A549 (cell line): Measurements from ENCODE around the gene ASXL2. TPM values are rescaled to one million over a fixed set of nuclear protein-coding genes. Genes with fewer than 3 reads are reported as not detected.

ENCODE experiments used
- ATAC-seq, 2 experiments: fragments of 200-7000 bp in 1 of 2; fragments of >200 bp in 1 of 2; cut with Nextera tagmentation in 1 of 2; cut with Tn5 transposase in 1 of 2; 3 replicates each; pipeline versions ENCODE4 v1.8.0 to v1.9.1; 2018 to 2020; ENCODE audit warnings: mild to moderate bottlenecking in 1 of 2, moderate library complexity in 1 of 2
- CTCF ChIA-PET: fragments of 300-600 bp; sonication (Branson Sonifier 250); formaldehyde crosslinking; extraction: SDS; loops from one replicate; lab custom pipeline; 2021; ENCODE audit warnings: antibody characterized with exemption, inconsistent platforms; lab: Yijun Ruan, JAX
- POLR2A ChIA-PET: fragments of 350-600 bp; formaldehyde crosslinking; extraction: SDS; loops from one replicate; lab custom pipeline; 2021; ENCODE audit warnings: antibody characterized with exemption, inconsistent platforms; lab: Yijun Ruan, JAX
- DNase-seq, 2 experiments: peaks; one replicate each; pipeline versions ENCODE4 v3.0.0 to v3.0.0-alpha.2; 2011 to 2016; ENCODE audit warnings: low read depth in 1 of 2, low spot score in 1 of 2
- FAIRE-seq: peaks from 2 replicates; lab custom pipeline; 2011; peaks lifted over from hg19 to GRCh38; lab: Jason Lieb, UNC
- H3K27ac ChIP-seq, 2 experiments: fragments of >200 bp; sonication (Bioruptor Twin); formaldehyde crosslinking; 3 replicates each; pipeline ENCODE4 v1.5.1; 2016 to 2017
- H3K4me1 ChIP-seq: fragments of >200 bp; sonication (Bioruptor Twin); formaldehyde crosslinking; 3 replicates; pipeline ENCODE4 v1.6.1; 2016
- H3K4me2 ChIP-seq: fragments of >200 bp; sonication (Bioruptor Twin); formaldehyde crosslinking; 3 replicates; pipeline ENCODE4 v1.6.1; 2016
- H3K4me3 ChIP-seq: fragments of >200 bp; sonication (Bioruptor Twin); formaldehyde crosslinking; 3 replicates; pipeline ENCODE4 v1.5.1; 2016
- H3K9me3 ChIP-seq: fragments of >200 bp; sonication (Bioruptor Twin); formaldehyde crosslinking; 3 replicates; pipeline ENCODE4 v1.6.1; 2016
- CTCF ChIP-seq: fragments of >200 bp; sonication (Bioruptor Twin); formaldehyde crosslinking; IDR thresholded peaks from 3 replicates; pipeline ENCODE4 v1.5.1; 2016
- EHMT2 ChIP-seq: fragments of 200-600 bp; sonication (generic); IDR thresholded peaks from 2 replicates; pipeline ENCODE4 v1.6.1; 2016; ENCODE audit warnings: antibody characterized with exemption, low read depth, mild to moderate bottlenecking, moderate library complexity
- EP300 ChIP-seq, 2 experiments: fragments of >200 bp; sonication (Bioruptor Twin); formaldehyde crosslinking; IDR thresholded peaks; 2 replicates in 1 of 2; 3 replicates in 1 of 2; pipeline ENCODE4 v1.6.1; 2016 to 2017
- FOSL2 ChIP-seq, 2 experiments: fragments of 450-650 bp in 1 of 2; fragments of >200 bp in 1 of 2; sonication (Bioruptor Twin) in 1 of 2; formaldehyde crosslinking; IDR thresholded peaks; 2 replicates each; pipeline versions ENCODE4 v1.5.0 to v1.6.1; 2016 to 2020; ENCODE audit warnings: mild to moderate bottlenecking in 1 of 2, moderate library complexity in 1 of 2
- GATA3 ChIP-seq: IDR thresholded peaks from 2 replicates; pipeline ENCODE4 v1.6.1; 2012; ENCODE audit warnings: borderline replicate concordance
- HDAC2 ChIP-seq: fragments of 200-600 bp; sonication (generic); IDR thresholded peaks from 2 replicates; pipeline ENCODE4 v1.6.1; 2016
- HMGXB4 ChIP-seq: fragments of 250-450 bp; sonication (Bioruptor Pico); IDR thresholded peaks from 2 replicates; pipeline ENCODE4 v1.5.0; 2021; ENCODE audit warnings: mild to moderate bottlenecking, moderate library complexity, borderline replicate concordance
- JUNB ChIP-seq: fragments of >200 bp; sonication (Bioruptor Twin); formaldehyde crosslinking; IDR thresholded peaks from 2 replicates; pipeline ENCODE4 v1.6.1; 2016
- KDM5A ChIP-seq: fragments of 200-600 bp; sonication (generic); IDR thresholded peaks from 2 replicates; pipeline ENCODE4 v1.6.1; 2016; ENCODE audit warnings: antibody characterized with exemption, mild to moderate bottlenecking
- MAZ ChIP-seq: fragments of 150-350 bp; IDR thresholded peaks from 2 replicates; pipeline ENCODE4 v1.6.1; 2014; ENCODE audit warnings: antibody characterized with exemption, low read depth, low read length, borderline replicate concordance
- NPAS2 ChIP-seq: fragments of 250-450 bp; sonication (Bioruptor Pico); IDR thresholded peaks from 2 replicates; pipeline ENCODE4 v1.8.0; 2022; ENCODE audit warnings: mild to moderate bottlenecking, moderate library complexity, borderline replicate concordance
- PHF8 ChIP-seq: fragments of 200-600 bp; sonication (generic); IDR thresholded peaks from 2 replicates; pipeline ENCODE4 v1.6.1; 2016; ENCODE audit warnings: low read depth, mild to moderate bottlenecking, antibody characterized with exemption, moderate library complexity, borderline replicate concordance
- POLR2AphosphoS2 ChIP-seq: conservative IDR thresholded peaks from 2 replicates; pipeline ENCODE4 v1.6.1; 2012; ENCODE audit warnings: low read length, improper control_type of control experiment, inconsistent platforms
- RAD21 ChIP-seq, 2 experiments: fragments of >200 bp in 1 of 2; sonication (Bioruptor Twin) in 1 of 2; formaldehyde crosslinking in 1 of 2; IDR thresholded peaks in 1 of 2; conservative IDR thresholded peaks in 1 of 2; 2 replicates in 1 of 2; 3 replicates in 1 of 2; pipeline ENCODE4 v1.6.1; 2012 to 2018; ENCODE audit warnings: inconsistent platforms in 1 of 2
- RARB ChIP-seq: fragments of 250-450 bp; sonication (Bioruptor Pico); IDR thresholded peaks from 2 replicates; pipeline ENCODE4 v1.8.0; 2021; ENCODE audit warnings: mild to moderate bottlenecking, moderate library complexity
- RNF2 ChIP-seq: fragments of 200-600 bp; sonication (generic); IDR thresholded peaks from 2 replicates; pipeline ENCODE4 v1.6.1; 2016; ENCODE audit warnings: low read depth, mild to moderate bottlenecking, antibody characterized with exemption, moderate library complexity, borderline replicate concordance
- SMC3 ChIP-seq: fragments of >200 bp; sonication (Bioruptor Twin); formaldehyde crosslinking; IDR thresholded peaks from 3 replicates; pipeline ENCODE4 v1.6.1; 2018; ENCODE audit warnings: inconsistent platforms
- USF2 ChIP-seq: fragments of 450-650 bp; IDR thresholded peaks from 2 replicates; pipeline ENCODE4 v1.6.1; 2014; ENCODE audit warnings: antibody characterized with exemption
- ZNF302 ChIP-seq: fragments of 250-450 bp; sonication (Bioruptor Pico); IDR thresholded peaks from 2 replicates; pipeline ENCODE4 v1.9.0; 2021; ENCODE audit warnings: inconsistent platforms, mild to moderate bottlenecking, moderate library complexity
- ZSCAN20 ChIP-seq: fragments of 250-450 bp; sonication (Bioruptor Pico); IDR thresholded peaks from 2 replicates; pipeline ENCODE4 v1.8.0; 2022; ENCODE audit warnings: mild to moderate bottlenecking, moderate library complexity
- WGBS: methylation state at CpG from one replicate; pipeline ENCODE4 v1.1.6; 2017; ENCODE audit errors: missing lambda C conversion rate; 5-methylcytosine and 5-hydroxymethylcytosine counted together
- polyA plus RNA-seq, 4 experiments: library from polyadenylated mRNA; depleted of rRNA in 3 of 4; stranded (reverse); fragments of >200 nt; fragmentation: RNase III in 1 of 4; extraction: RNeasy Plus Mini Kit Qiagen cat#74134 plus additional on column Dnase treatment in 1 of 4; gene quantifications; 2 replicates in 3 of 4; 3 replicates in 1 of 4; pipeline ENCODE4 v1.2.3, GENCODE V29; 2011 to 2017
- TF ChIP-seq, protein P1 (sequence below): IDR thresholded peaks from 2 replicates; pipeline ENCODE4 v1.6.1; 2012
- TF ChIP-seq, protein P2 (sequence below): IDR thresholded peaks from 2 replicates; pipeline ENCODE4 v1.6.1; 2012; ENCODE audit warnings: low read depth, borderline replicate concordance

Gene ASXL2
- polyA plus RNA-seq, 2 of the 4 experiments (the other 2 are of a cell fraction) = 10.3 to 26.4 TPM

- Histone ChIP-seq H3K4me2 (no peak overlapping the region), H3K4me1 (no peaks in the 10 kb centered on the region), H3K9me3 (no peaks in the 10 kb centered on the region), H3K4me3 (no peak overlapping the region), H3K27ac (no peak overlapping the region)
- POLR2A ChIA-PET = no interaction called here
- ATAC-seq (peak; percentile 28 to 39; a peak in 3 of 6 replicates), DNase-seq (no peak), FAIRE-seq (no peak)
- CTCF ChIA-PET = interaction anchor here (1.0 to 1.9 kb wide), 3 partner anchors 12 to 55 kb away, joined by 4 to 7 read pairs (median 4); no protein-coding TSS in a partner anchor
- TF ChIP-seq, protein P1, sequence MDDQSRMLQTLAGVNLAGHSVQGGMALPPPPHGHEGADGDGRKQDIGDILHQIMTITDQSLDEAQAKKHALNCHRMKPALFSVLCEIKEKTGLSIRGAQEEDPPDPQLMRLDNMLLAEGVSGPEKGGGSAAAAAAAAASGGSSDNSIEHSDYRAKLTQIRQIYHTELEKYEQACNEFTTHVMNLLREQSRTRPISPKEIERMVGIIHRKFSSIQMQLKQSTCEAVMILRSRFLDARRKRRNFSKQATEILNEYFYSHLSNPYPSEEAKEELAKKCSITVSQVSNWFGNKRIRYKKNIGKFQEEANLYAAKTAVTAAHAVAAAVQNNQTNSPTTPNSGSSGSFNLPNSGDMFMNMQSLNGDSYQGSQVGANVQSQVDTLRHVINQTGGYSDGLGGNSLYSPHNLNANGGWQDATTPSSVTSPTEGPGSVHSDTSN = no peak
- TF ChIP-seq HMGXB4 (CRISPR knock-in tag) = no peak
- TF ChIP-seq MAZ = no peak
- TF ChIP-seq USF2 = no peak
- TF ChIP-seq PHF8 = no peak
- no peak for TF ChIP-seq CTCF
These were observed 17.3 kb upstream of the ASXL2 start for GRCh38 chr2:25895610-25896009.

DNA sequence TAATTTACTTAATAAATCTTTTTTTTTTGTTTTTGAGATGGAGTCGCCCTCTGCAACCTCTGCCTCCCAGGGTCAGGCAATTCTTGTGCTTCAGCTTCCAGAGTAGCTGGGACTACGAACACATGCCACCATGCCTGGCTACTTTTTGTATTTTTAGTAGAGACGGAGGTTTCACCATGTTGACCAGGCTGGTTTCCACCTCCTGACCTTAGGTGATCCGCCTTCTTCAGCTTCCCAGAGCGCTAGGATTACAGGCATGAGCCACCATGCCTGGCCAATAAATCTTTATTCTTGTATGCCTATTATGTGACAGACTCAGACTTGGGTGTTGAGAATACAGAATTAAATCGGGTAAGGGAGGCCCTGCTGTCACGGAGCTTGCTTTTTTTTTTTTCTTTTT, 16.7 kb upstream of the ASXL2 start:
- H3K4me1 ChIP-seq = no peaks in the 10 kb centered on the region
- no peaks in the 10 kb centered on the region for H3K9me3 ChIP-seq
- no peak for ATAC-seq
- WGBS = 79% methylated on average over 7 of the region's 7 CpGs
- no peak overlapping the region for H3K4me2 ChIP-seq
- DNase-seq = no peak
- no peak overlapping the region for H3K4me3 ChIP-seq
- ChIA-PET POLR2A (interaction anchor here (0.6 kb wide), 2 partner anchors 16 to 677 kb away, joined by 4 to 5 read pairs; partner anchors contain the start of gene ASXL2), CTCF (interaction anchor here (0.6 to 1.9 kb wide), 3 partner anchors 11 to 56 kb away, joined by 4 to 7 read pairs (median 4); partner anchors contain the start of gene ASXL2)
- no peak overlapping the region for H3K27ac ChIP-seq
- FAIRE-seq = no peak
- no peak for TF ChIP-seq POLR2AphosphoS2
- TF ChIP-seq KDM5A = no peak
- no peak for TF ChIP-seq CTCF
- no peak for TF ChIP-seq HMGXB4 (CRISPR knock-in tag)
- no peak for TF ChIP-seq GATA3
- no peak for TF ChIP-seq ZSCAN20 (CRISPR knock-in tag)
- no peak for TF ChIP-seq EP300 (IDR thresholded peaks at IDR 0.05)
- no peak for TF ChIP-seq RARB (CRISPR knock-in tag)
- TF ChIP-seq RAD21 (conservative IDR thresholded peaks at IDR 0.05 in 1 of 2, IDR thresholded peaks at IDR 0.05 in 1 of 2) = no peak
- TF ChIP-seq, protein P2, sequence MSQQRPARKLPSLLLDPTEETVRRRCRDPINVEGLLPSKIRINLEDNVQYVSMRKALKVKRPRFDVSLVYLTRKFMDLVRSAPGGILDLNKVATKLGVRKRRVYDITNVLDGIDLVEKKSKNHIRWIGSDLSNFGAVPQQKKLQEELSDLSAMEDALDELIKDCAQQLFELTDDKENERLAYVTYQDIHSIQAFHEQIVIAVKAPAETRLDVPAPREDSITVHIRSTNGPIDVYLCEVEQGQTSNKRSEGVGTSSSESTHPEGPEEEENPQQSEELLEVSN = no peak
- no peak for TF ChIP-seq FOSL2 (IDR thresholded peaks at IDR 0.05)
- no peak for TF ChIP-seq FOSL2 (CRISPR knock-in tag; IDR thresholded peaks at IDR 0.05)
- no peak for TF ChIP-seq NPAS2 (CRISPR knock-in tag)
- no peak for TF ChIP-seq SMC3
- TF ChIP-seq ZNF302 (CRISPR knock-in tag) = no peak
- TF ChIP-seq EHMT2 = no peak
- TF ChIP-seq, protein P1 = no peak
- no peak for TF ChIP-seq JUNB
- TF ChIP-seq RNF2 = no peak
- TF ChIP-seq HDAC2 = no peak
